ENCODE data around the gene FGF1.
A peak's percentile ranks its signal among the peaks of the same experiment; 100 is the strongest.

FGF1 gene

DNA sequence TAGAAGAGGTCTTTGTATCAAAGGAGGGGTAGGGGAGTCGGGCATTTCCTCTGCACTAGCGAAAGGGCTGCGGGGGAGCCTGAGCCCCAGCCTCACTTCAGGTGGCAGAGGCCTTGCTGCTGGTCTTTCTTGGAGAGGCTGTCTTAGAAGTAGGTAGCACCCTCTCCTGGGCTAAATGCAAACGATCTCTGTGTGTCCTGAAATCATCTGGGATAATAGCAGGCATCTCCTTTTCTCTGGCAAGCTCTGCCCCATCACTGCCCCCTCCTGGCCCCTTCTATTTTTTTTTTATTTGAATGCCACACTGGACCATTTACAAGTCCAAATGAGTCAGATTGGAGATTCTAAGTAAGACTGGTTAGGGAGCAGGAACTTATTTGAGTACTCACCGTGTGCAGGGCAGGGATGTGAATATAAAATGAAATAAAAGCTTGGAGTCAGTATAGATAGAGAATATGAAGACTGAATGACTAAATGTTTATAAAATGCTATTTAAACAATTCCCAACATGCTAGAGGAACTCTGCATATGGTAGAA, 137.1 kb downstream of the FGF1 start:
- peak; percentile 63 to 76 for DNase-seq (ENCODE audit: low spot score in 2 of 2)
- in situ Hi-C loops (cut with MboI; ENCODE audit: low sequenced_read_pairs) = loop anchor here (25.0 kb wide), 1 partner anchor 562 kb away; no protein-coding TSS in a partner anchor
- Histone ChIP-seq H3K36me3 (replicated peaks) (no peaks in the 10 kb centered on the region), H3K9me3 (no peaks in the 10 kb centered on the region), H3K4me1 (no peaks in the 10 kb centered on the region), H3K27me3 (ENCODE audit: low read depth) (peaks cover 23% of the 10 kb centered on the region), H3K4me3 (no peak overlapping the region)

DNA sequence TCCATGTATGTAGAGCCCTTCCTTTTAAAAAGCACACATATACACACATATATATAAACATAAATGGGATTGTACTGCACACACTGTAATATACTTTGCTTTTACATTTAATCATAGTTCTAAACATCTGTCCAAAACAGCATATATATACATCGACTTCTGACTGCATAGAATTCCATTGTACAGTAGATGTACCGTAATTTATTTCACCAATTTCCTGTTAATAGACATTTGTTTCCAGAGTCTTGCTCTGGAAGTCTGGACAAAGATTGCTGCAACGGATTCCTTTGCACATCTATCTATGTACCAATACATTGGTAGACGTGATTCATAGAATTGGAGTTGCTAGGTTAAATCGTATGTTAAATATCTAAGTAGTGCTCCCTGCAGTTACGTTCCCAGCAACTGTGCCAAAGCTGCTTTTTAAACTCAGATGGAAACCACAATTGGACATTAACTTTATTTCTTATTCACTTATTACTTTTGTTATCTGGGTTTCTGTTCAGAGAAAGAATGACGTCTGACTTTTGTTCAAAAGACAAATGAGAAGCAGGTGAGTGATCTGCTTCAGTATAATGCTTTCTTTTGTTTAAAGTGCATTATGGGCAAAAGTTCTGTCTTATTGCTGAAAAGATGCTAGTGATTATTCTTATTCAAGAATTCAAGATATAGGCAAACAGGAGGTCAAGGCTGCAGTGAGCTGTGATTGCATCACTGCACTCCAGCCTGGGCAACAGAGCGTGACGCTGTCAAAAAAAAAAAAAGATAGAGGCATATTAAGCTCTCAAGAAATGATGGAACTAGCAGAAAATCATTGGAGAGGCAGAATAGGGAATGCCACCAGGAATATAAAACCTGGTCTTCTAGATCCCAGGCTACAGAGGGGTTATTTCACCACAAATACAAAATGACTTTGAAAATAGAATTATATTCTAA, 138.2 kb downstream of the FGF1 start:
- in situ Hi-C loops (cut with MboI; ENCODE audit: low sequenced_read_pairs) = loop anchor here (25.0 kb wide), 1 partner anchor 560 kb away; no protein-coding TSS in a partner anchor
- no peak for DNase-seq (ENCODE audit: low spot score in 2 of 2)
- H3K9me3 ChIP-seq = no peaks in the 10 kb centered on the region
- H3K4me1 ChIP-seq = no peaks in the 10 kb centered on the region
- H3K27me3 ChIP-seq (ENCODE audit: low read depth) = peaks cover 28% of the 10 kb centered on the region
- H3K36me3 ChIP-seq (replicated peaks) = no peaks in the 10 kb centered on the region
- H3K4me3 ChIP-seq = no peak overlapping the region

- Histone ChIP-seq H3K9me3 (no peaks in the 10 kb centered on the region), H3K36me3 (replicated peaks) (no peaks in the 10 kb centered on the region), H3K4me3 (no peak overlapping the region), H3K27me3 (ENCODE audit: low read depth) (peaks cover 13% of the 10 kb centered on the region), H3K4me1 (no peaks in the 10 kb centered on the region)
- no peak for DNase-seq (ENCODE audit: low spot score in 2 of 2)
- in situ Hi-C loops (cut with MboI; ENCODE audit: low sequenced_read_pairs) = loop anchor here (25.0 kb wide), 1 partner anchor 558 kb away; no protein-coding TSS in a partner anchor
These were observed 140.1 kb downstream of the FGF1 start for GRCh38 chr5:142545650-142546322.

DNA sequence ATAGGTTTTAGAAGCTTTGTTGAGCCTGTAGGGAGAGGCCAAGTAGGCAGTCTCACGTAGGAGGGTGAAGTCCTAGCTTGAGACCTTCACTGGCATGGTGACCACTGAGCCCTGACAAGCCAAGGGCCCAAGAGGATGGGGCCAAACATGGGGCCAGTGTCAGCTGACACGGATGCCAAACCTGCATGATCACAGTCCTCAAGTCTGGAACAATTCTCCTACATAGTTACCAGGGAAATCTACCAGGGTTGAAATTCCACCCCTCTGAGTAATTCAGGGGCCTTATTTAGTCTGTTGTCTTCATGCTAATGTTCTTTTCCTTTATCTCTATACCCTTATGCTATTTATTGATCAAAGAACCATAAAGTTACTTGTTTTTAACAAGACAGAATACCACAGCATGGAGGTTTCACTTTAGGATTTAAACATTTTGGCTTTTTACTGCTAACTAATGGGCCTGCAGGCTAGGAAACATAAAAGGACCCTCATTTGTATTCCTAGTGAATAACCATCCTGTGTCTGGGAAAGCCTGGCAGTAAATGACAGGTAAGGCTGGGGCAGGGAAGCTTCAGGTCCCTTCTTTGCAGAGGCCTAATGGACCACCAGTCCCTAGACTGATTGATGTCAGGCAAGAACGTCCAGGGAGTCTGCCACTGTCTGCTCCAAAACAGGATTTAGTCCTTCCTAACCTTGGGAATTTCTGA, 140.8 kb downstream of the FGF1 start:
- H3K4me1 ChIP-seq = no peaks in the 10 kb centered on the region
- in situ Hi-C loops (cut with MboI; ENCODE audit: low sequenced_read_pairs) = loop anchor here (25.0 kb wide), 1 partner anchor 558 kb away; no protein-coding TSS in a partner anchor

GRCh38 chr5:142544071-142544753, 141.7 kb downstream of the FGF1 start:
- Histone ChIP-seq H3K36me3 (replicated peaks) (no peaks in the 10 kb centered on the region), H3K4me3 (no peak overlapping the region), H3K9me3 (no peaks in the 10 kb centered on the region), H3K4me1 (no peaks in the 10 kb centered on the region), H3K27me3 (ENCODE audit: low read depth) (peaks cover 13% of the 10 kb centered on the region)
- DNase-seq (ENCODE audit: low spot score in 2 of 2) = no peak
- in situ Hi-C loops (cut with MboI; ENCODE audit: low sequenced_read_pairs) = loop anchor here (25.0 kb wide), 1 partner anchor 557 kb away; no protein-coding TSS in a partner anchor

More for the DNA sequence above, 140.8 kb downstream of the FGF1 start:
- H3K27me3 ChIP-seq (ENCODE audit: low read depth) = peaks cover 13% of the 10 kb centered on the region
- H3K4me3 ChIP-seq = no peak overlapping the region
- DNase-seq (ENCODE audit: low spot score in 2 of 2) = no peak
- no peaks in the 10 kb centered on the region for H3K9me3 ChIP-seq
- no peaks in the 10 kb centered on the region for H3K36me3 ChIP-seq (replicated peaks)

DNA sequence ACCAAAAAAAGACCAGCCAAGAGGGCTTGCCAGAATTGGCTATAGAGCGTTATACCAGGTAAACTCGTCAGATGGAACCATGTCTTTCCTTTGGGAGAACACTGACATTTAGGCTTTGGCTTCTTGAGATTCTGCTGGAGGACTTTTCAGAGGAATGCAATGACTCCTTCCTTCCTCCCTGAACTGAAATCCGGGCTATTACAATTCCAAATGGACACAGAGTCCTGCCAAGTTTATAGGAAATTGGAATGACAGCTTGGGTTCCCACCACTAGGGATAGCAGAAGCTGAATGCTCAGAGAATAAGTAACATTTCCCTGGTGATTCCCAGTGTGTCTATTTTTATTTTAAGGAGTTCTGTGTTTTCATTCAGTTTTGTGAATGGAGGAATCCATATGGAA, 143.0 kb downstream of the FGF1 start:
- DNase-seq (ENCODE audit: low spot score in 2 of 2) = no peak
- in situ Hi-C loops (cut with MboI; ENCODE audit: low sequenced_read_pairs) = loop anchor here (25.0 kb wide), 1 partner anchor 556 kb away; no protein-coding TSS in a partner anchor
- Histone ChIP-seq H3K9me3 (no peaks in the 10 kb centered on the region), H3K27me3 (ENCODE audit: low read depth) (peaks cover 10% of the 10 kb centered on the region), H3K36me3 (replicated peaks) (no peaks in the 10 kb centered on the region), H3K4me1 (no peaks in the 10 kb centered on the region), H3K4me3 (no peak overlapping the region)

Measured in HAP-1 (cell line).